Liver (tissue), 9 donors: ENCODE results near the gene BIRC7. TPM values are rescaled to one million over a fixed set of nuclear protein-coding genes. Genes with fewer than 3 reads are reported as not detected.

ENCODE experiments used
- DNase-seq: peaks from one replicate; pipeline ENCODE4 v3.0.0-alpha.2; 2017; ENCODE audit warnings: low spot score
- H3K27ac ChIP-seq, 2 donors: one replicate each; pipeline ENCODE4 v1.7.0; 2013; ENCODE audit warnings: inconsistent platforms in 2 of 2, low read length in 2 of 2, control low read depth in 1 of 2, low read depth in 1 of 2, mild to moderate bottlenecking in 1 of 2
- H3K27me3 ChIP-seq, 4 donors: one replicate each; pipeline versions ENCODE4 v1.6.1 to v1.7.0; 2013; ENCODE audit warnings: low read length in 3 of 4, inconsistent platforms in 1 of 4, mild to moderate bottlenecking in 1 of 4, moderate library complexity in 1 of 4; ENCODE audit not compliant: control insufficient read depth in 4 of 4, insufficient read depth in 4 of 4
- H3K36me3 ChIP-seq, 4 donors: one replicate each; pipeline versions ENCODE4 v1.6.1 to v1.7.0; 2013; ENCODE audit warnings: low read length in 3 of 4, mild to moderate bottlenecking in 3 of 4, low read depth in 1 of 4, moderate library complexity in 1 of 4; ENCODE audit not compliant: control insufficient read depth in 4 of 4, insufficient read depth in 3 of 4
- H3K4me1 ChIP-seq, 4 donors: one replicate each; pipeline versions ENCODE4 v1.6.1 to v1.7.0; 2013; ENCODE audit warnings: low read length in 3 of 4, mild to moderate bottlenecking in 3 of 4, moderate library complexity in 1 of 4; ENCODE audit not compliant: control insufficient read depth in 4 of 4, insufficient read depth in 4 of 4
- H3K4me3 ChIP-seq, 3 donors: one replicate each; pipeline versions ENCODE4 v1.6.1 to v1.7.0; 2013; ENCODE audit warnings: low read length in 3 of 3, control low read depth in 1 of 3, low read depth in 1 of 3, mild to moderate bottlenecking in 1 of 3
- H3K9ac ChIP-seq, 2 donors: one replicate each; pipeline ENCODE4 v1.7.0; 2013; ENCODE audit warnings: low read length in 2 of 2, mild to moderate bottlenecking in 2 of 2, moderate library complexity in 2 of 2, control low read depth in 1 of 2, low read depth in 1 of 2
- H3K9me3 ChIP-seq, 4 donors: one replicate each; pipeline versions ENCODE4 v1.6.1 to v1.7.0; 2013; ENCODE audit warnings: low read length in 3 of 4; ENCODE audit not compliant: control insufficient read depth in 4 of 4
- ATF3 ChIP-seq: IDR thresholded peaks from 2 replicates; pipeline ENCODE4 v1.6.1; 2016; ENCODE audit warnings: antibody characterized with exemption
- EGR1 ChIP-seq, 2 donors: IDR thresholded peaks; 2 replicates each; pipeline ENCODE4 v1.6.1; 2016 to 2018; ENCODE audit warnings: antibody characterized with exemption in 2 of 2, low read depth in 2 of 2
- FOXA1 ChIP-seq: IDR thresholded peaks from 2 replicates; pipeline ENCODE4 v1.6.1; 2016; ENCODE audit warnings: antibody characterized with exemption
- GABPA ChIP-seq, 2 donors: IDR thresholded peaks in 1 of 2; conservative IDR thresholded peaks in 1 of 2; 2 replicates each; pipeline ENCODE4 v1.6.1; 2016; ENCODE audit warnings: antibody characterized with exemption in 2 of 2, mild to moderate bottlenecking in 1 of 2, moderate library complexity in 1 of 2
- HNF4A ChIP-seq, 2 donors: conservative IDR thresholded peaks; 2 replicates each; pipeline ENCODE4 v1.6.1; 2016; ENCODE audit warnings: antibody characterized with exemption in 2 of 2, mild to moderate bottlenecking in 2 of 2
- HNF4G ChIP-seq: IDR thresholded peaks from 2 replicates; pipeline ENCODE4 v1.6.1; 2016; ENCODE audit warnings: antibody characterized with exemption
- JUND ChIP-seq, 2 donors: IDR thresholded peaks; 2 replicates each; pipeline ENCODE4 v1.6.1; 2016; ENCODE audit warnings: antibody characterized with exemption in 2 of 2
- MAX ChIP-seq: IDR thresholded peaks from 2 replicates; pipeline ENCODE4 v1.6.1; 2016; ENCODE audit warnings: antibody characterized with exemption
- RAD21 ChIP-seq, 2 donors: IDR thresholded peaks; 2 replicates each; pipeline ENCODE4 v1.6.1; 2016; ENCODE audit warnings: antibody characterized with exemption in 2 of 2, mild to moderate bottlenecking in 2 of 2
- REST ChIP-seq: IDR thresholded peaks from 2 replicates; pipeline ENCODE4 v1.6.1; 2016; ENCODE audit warnings: antibody characterized with exemption, mild to moderate bottlenecking
- RXRA ChIP-seq, 2 donors: IDR thresholded peaks; 2 replicates each; pipeline ENCODE4 v1.6.1; 2017 to 2018; ENCODE audit warnings: antibody characterized with exemption in 2 of 2, mild to moderate bottlenecking in 1 of 2
- SP1 ChIP-seq: IDR thresholded peaks from 2 replicates; pipeline ENCODE4 v1.6.1; 2018; ENCODE audit warnings: antibody characterized with exemption, mild to moderate bottlenecking
- TAF1 ChIP-seq: conservative IDR thresholded peaks from 2 replicates; pipeline ENCODE4 v1.6.1; 2016; ENCODE audit warnings: antibody characterized with exemption, mild to moderate bottlenecking
- YY1 ChIP-seq: IDR thresholded peaks from 2 replicates; pipeline ENCODE4 v1.6.1; 2016; ENCODE audit warnings: antibody characterized with exemption, mild to moderate bottlenecking
- WGBS: extraction: QIAGEN DNeasy Blood & Tissue Kit; methylation state at CpG from one replicate; pipeline ENCODE4 v1.1.7; 2013; 5-methylcytosine and 5-hydroxymethylcytosine counted together
- polyA plus RNA-seq, 2 donors: library from polyadenylated mRNA; stranded (reverse) in 1 of 2; unstranded in 1 of 2; fragments of 200-250 nt in 1 of 2; fragments of >200 nt in 1 of 2; fragmentation: Nextera tagmentation in 1 of 2; extraction: Ambion mirVana in 1 of 2; gene quantifications; one replicate each; pipeline versions ENCODE4 v1.2.1 to v1.2.3, GENCODE V29; 2013 to 2015
- total RNA-seq, 2 donors: library from RNA; depleted of rRNA; stranded (reverse); fragments of >200 nt; gene quantifications; one replicate each; pipeline ENCODE4 v1.2.3, GENCODE V29; 2014
- TF ChIP-seq, protein P1 (sequence below): IDR thresholded peaks from 2 replicates; pipeline ENCODE4 v1.6.1; 2016; ENCODE audit warnings: antibody characterized with exemption
- TF ChIP-seq, protein P2 (sequence below): fragments of 150-350 bp; IDR thresholded peaks from 2 replicates; pipeline ENCODE4 v1.5.1; 2017; ENCODE audit warnings: improper control_type of control experiment, low read depth, low read length; ENCODE audit not compliant: missing input control
- donor health status: healthy.
- donor health status: healthy.
- donor health status: healthy.
- donor health status: healthy.
- donor health status: healthy.

The BIRC7 gene
- total and polyA plus RNA-seq, 4 donors = 0.23 TPM; not detected in 3

- TF ChIP-seq, protein P1, sequence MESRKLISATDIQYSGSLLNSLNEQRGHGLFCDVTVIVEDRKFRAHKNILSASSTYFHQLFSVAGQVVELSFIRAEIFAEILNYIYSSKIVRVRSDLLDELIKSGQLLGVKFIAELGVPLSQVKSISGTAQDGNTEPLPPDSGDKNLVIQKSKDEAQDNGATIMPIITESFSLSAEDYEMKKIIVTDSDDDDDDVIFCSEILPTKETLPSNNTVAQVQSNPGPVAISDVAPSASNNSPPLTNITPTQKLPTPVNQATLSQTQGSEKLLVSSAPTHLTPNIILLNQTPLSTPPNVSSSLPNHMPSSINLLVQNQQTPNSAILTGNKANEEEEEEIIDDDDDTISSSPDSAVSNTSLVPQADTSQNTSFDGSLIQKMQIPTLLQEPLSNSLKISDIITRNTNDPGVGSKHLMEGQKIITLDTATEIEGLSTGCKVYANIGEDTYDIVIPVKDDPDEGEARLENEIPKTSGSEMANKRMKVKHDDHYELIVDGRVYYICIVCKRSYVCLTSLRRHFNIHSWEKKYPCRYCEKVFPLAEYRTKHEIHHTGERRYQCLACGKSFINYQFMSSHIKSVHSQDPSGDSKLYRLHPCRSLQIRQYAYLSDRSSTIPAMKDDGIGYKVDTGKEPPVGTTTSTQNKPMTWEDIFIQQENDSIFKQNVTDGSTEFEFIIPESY = no peak
- TF ChIP-seq SP1 (no peak), ATF3 (no peak), REST (no peak), HNF4A (conservative IDR thresholded peaks at IDR 0.05) (no peak), MAX (no peak), TAF1 (no peak), RXRA (IDR thresholded peaks at IDR 0.05) (no peak), RAD21 (IDR thresholded peaks at IDR 0.05) (no peak), YY1 (no peak), FOXA1 (no peak)
- TF ChIP-seq, protein P2, sequence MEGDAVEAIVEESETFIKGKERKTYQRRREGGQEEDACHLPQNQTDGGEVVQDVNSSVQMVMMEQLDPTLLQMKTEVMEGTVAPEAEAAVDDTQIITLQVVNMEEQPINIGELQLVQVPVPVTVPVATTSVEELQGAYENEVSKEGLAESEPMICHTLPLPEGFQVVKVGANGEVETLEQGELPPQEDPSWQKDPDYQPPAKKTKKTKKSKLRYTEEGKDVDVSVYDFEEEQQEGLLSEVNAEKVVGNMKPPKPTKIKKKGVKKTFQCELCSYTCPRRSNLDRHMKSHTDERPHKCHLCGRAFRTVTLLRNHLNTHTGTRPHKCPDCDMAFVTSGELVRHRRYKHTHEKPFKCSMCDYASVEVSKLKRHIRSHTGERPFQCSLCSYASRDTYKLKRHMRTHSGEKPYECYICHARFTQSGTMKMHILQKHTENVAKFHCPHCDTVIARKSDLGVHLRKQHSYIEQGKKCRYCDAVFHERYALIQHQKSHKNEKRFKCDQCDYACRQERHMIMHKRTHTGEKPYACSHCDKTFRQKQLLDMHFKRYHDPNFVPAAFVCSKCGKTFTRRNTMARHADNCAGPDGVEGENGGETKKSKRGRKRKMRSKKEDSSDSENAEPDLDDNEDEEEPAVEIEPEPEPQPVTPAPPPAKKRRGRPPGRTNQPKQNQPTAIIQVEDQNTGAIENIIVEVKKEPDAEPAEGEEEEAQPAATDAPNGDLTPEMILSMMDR = no peak
- H3K27ac ChIP-seq = no peak overlapping the region
- no peaks in the 10 kb centered on the region for H3K36me3 ChIP-seq
- no peaks in the 10 kb centered on the region for H3K9me3 ChIP-seq
- peaks cover 0 to 3% (median 0%) of the 10 kb centered on the region in 4 donors for H3K27me3 ChIP-seq
- 79% methylated on average over 6 of the region's 6 CpGs for WGBS
- H3K9ac ChIP-seq = no peak overlapping the region
- H3K4me3 ChIP-seq = no peak overlapping the region
- no peak for DNase-seq
- no peaks in the 10 kb centered on the region for H3K4me1 ChIP-seq
Measured at GRCh38 chr20:63223826-63224207, 11.9 kb upstream of the BIRC7 start.

- Histone ChIP-seq H3K27ac (no peak overlapping the region), H3K36me3 (no peaks in the 10 kb centered on the region), H3K4me3 (no peak overlapping the region), H3K9me3 (no peaks in the 10 kb centered on the region), H3K4me1 (no peaks in the 10 kb centered on the region), H3K9ac (no peak overlapping the region), H3K27me3 (peaks cover 0 to 3% (median 0%) of the 10 kb centered on the region in 4 donors)
- 39% methylated on average over 16 of the region's 16 CpGs for WGBS
- no peak for DNase-seq
- TF ChIP-seq FOXA1 (no peak), RAD21 (IDR thresholded peaks at IDR 0.05) (no peak), HNF4G (no peak), RXRA (IDR thresholded peaks at IDR 0.05) (no peak), ATF3 (no peak), YY1 (no peak), EGR1 (IDR thresholded peaks at IDR 0.05; ENCODE audit: low read depth in 2 of 2) (no peak), GABPA (IDR thresholded peaks at IDR 0.05 in 1 of 2, conservative IDR thresholded peaks at IDR 0.05 in 1 of 2) (no peak), MAX (no peak), SP1 (no peak), JUND (IDR thresholded peaks at IDR 0.05) (no peak), REST (no peak)
- TF ChIP-seq, protein P1 = no peak
Measured at GRCh38 chr20:63224412-63225081, 11.2 kb upstream of the BIRC7 start.
